Measurements from ENCODE around the gene DRICH1. TPM values are rescaled to one million over a fixed set of nuclear protein-coding genes. Genes with fewer than 3 reads are reported as not detected.

Gene DRICH1
- total and polyA plus RNA-seq, 2 of the 13 experiments (the other 11 are each of a cell fraction or from before 2014, with no cell fraction given) = 0.22 to 0.66 TPM

DNA sequence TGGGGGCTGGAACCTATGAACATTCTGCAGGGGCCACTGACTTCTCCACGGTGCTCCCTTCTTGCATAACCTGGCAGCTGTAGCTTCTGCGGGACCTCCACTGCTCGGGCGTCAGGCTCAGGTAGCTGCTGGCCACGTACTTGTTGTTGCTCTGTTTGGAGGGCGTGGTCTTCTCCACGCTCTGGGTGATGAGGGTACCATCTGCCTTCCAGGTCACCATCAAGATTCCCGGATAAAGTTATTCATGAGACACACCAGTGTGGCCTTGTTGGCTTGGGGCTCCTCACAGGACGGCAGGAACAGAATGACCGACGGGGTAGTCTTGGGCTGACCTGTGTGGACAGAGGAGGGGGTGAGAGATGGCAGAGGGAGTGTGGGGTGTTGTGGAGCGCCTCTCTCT, 6.5 kb upstream of the DRICH1 start:
- H3K27ac ChIP-seq (ENCODE audit: extremely low read length, insufficient read depth, low read length) = no peak overlapping the region
- no peak overlapping the region for H3K4me2 ChIP-seq (ENCODE audit: low read depth, low read length)
- H3K4me1 ChIP-seq (ENCODE audit: insufficient read depth, low read length) = peaks cover 12% of the 10 kb centered on the region
- DNase-seq (ENCODE audit: low spot score) = no peak
- no peak for FAIRE-seq
- ChIA-PET CTCF (ENCODE audit: low intra/inter-chr PET ratio, low total read pairs) (no interaction called here), POLR2A (no interaction called here)
- H3K36me3 ChIP-seq (replicated peaks in 1 of 2; ENCODE audit: control insufficient read depth in 1 of 2, insufficient read depth in 2 of 2, low read length in 2 of 2) = no peaks in the 10 kb centered on the region
- no peak; the same call in 2 of the 3 replicates for ATAC-seq
- no TSS peak for BruUV-seq (replicated peaks)
- H2AFZ ChIP-seq (ENCODE audit: low read length) = no peak overlapping the region
- in situ Hi-C loops (cut with HindIII; ENCODE audit: extremely low pct_ligation_motif_present, low pct_unique_long_range_greater_than_20kb) = no loop called here
- no peaks in the 10 kb centered on the region for H3K9me3 ChIP-seq (ENCODE audit: low read length)
- H4K20me1 ChIP-seq (ENCODE audit: insufficient read depth, low read length) = no peaks in the 10 kb centered on the region
- H3K9ac ChIP-seq (ENCODE audit: insufficient read depth, low read depth, low read length) = no peak overlapping the region
- H3K4me3 ChIP-seq (replicated peaks in 1 of 3; ENCODE audit: insufficient read depth in 1 of 3, low read depth in 2 of 3, low read length in 3 of 3) = no peak overlapping the region
- H3K79me2 ChIP-seq (ENCODE audit: insufficient read depth, low read length) = no peaks in the 10 kb centered on the region
- 94% methylated on average over 5 of the region's 12 CpGs for WGBS (ENCODE audit: low lambda C conversion rate)
- intact Hi-C loops (cut with micrococcal nuclease; ENCODE audit: unreplicated experiment) = no loop called here
- no peaks in the 10 kb centered on the region for H3K27me3 ChIP-seq (ENCODE audit: control insufficient read depth in 1 of 2, insufficient read depth in 2 of 2, low read length in 2 of 2)
- no peak for TF ChIP-seq KLF9 (CRISPR knock-in tag; IDR thresholded peaks at IDR 0.05; ENCODE audit: low read depth)
- no peak for TF ChIP-seq ZSCAN31 (CRISPR knock-in tag; IDR thresholded peaks at IDR 0.05; ENCODE audit: low read depth)
- TF ChIP-seq NR2C2 (CRISPR knock-in tag; IDR thresholded peaks at IDR 0.05; ENCODE audit: borderline replicate concordance) = no peak
- no peak for TF ChIP-seq MXD4 (CRISPR knock-in tag; IDR thresholded peaks at IDR 0.05)
- TF ChIP-seq ZNF160 (CRISPR knock-in tag; IDR thresholded peaks at IDR 0.05) = no peak
- TF ChIP-seq PAF1 (CRISPR knock-in tag; IDR thresholded peaks at IDR 0.05) = no peak
- TF ChIP-seq ZBTB7B (CRISPR knock-in tag; IDR thresholded peaks at IDR 0.05) = no peak
- TF ChIP-seq, protein P1, sequence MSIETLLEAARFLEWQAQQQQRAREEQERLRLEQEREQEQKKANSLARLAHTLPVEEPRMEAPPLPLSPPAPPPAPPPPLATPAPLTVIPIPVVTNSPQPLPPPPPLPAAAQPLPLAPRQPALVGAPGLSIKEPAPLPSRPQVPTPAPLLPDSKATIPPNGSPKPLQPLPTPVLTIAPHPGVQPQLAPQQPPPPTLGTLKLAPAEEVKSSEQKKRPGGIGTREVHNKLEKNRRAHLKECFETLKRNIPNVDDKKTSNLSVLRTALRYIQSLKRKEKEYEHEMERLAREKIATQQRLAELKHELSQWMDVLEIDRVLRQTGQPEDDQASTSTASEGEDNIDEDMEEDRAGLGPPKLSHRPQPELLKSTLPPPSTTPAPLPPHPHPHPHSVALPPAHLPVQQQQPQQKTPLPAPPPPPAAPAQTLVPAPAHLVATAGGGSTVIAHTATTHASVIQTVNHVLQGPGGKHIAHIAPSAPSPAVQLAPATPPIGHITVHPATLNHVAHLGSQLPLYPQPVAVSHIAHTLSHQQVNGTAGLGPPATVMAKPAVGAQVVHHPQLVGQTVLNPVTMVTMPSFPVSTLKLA (IDR thresholded peaks at IDR 0.05) = no peak
- TF ChIP-seq RARA (CRISPR knock-in tag; IDR thresholded peaks at IDR 0.05) = no peak
- TF ChIP-seq BRF2 (CRISPR knock-in tag; IDR thresholded peaks at IDR 0.05) = no peak
- no peak for TF ChIP-seq ZNF619 (CRISPR knock-in tag; IDR thresholded peaks at IDR 0.05)
- no peak for TF ChIP-seq USF2 (IDR thresholded peaks at IDR 0.05; ENCODE audit: low read depth, low read length)
- no peak for TF ChIP-seq USF2 (CRISPR knock-in tag; IDR thresholded peaks at IDR 0.05; ENCODE audit: borderline replicate concordance)
- TF ChIP-seq ZNF451 (CRISPR knock-in tag; IDR thresholded peaks at IDR 0.05) = no peak
- no peak for TF ChIP-seq TOPORS (CRISPR knock-in tag; IDR thresholded peaks at IDR 0.05)
- TF ChIP-seq FOXO4 (CRISPR knock-in tag; conservative IDR thresholded peaks at IDR 0.05) = no peak
- no peak for TF ChIP-seq MED13 (CRISPR knock-in tag; IDR thresholded peaks at IDR 0.05)
- TF ChIP-seq RFXAP (CRISPR knock-in tag; IDR thresholded peaks at IDR 0.05; ENCODE audit: borderline replicate concordance) = no peak
- TF ChIP-seq ZBTB46 (CRISPR knock-in tag; IDR thresholded peaks at IDR 0.05; ENCODE audit: borderline replicate concordance) = no peak
- no peak for TF ChIP-seq ETV6 (CRISPR knock-in tag; conservative IDR thresholded peaks at IDR 0.05)
